Activated gamma-delta T cell treated with Interleukin-2 at 50 U/mL for 16 hours (primary cell): ENCODE results near the gene CELF2.

Experiments used
- DNase-seq: peaks from one replicate; pipeline ENCODE4 v3.0.0-alpha.2; 2020

The CELF2 gene

GRCh38 chr10:11159543-11160215 lies 142.0 kb downstream of the CELF2 start:
- DNase-seq = no peak

- DNase-seq = no peak
Observed at GRCh38 chr10:11161096-11161495, 143.4 kb downstream of the CELF2 start.

- no peak for DNase-seq
Observed at GRCh38 chr10:11161910-11162309, 144.2 kb downstream of the CELF2 start.

DNA sequence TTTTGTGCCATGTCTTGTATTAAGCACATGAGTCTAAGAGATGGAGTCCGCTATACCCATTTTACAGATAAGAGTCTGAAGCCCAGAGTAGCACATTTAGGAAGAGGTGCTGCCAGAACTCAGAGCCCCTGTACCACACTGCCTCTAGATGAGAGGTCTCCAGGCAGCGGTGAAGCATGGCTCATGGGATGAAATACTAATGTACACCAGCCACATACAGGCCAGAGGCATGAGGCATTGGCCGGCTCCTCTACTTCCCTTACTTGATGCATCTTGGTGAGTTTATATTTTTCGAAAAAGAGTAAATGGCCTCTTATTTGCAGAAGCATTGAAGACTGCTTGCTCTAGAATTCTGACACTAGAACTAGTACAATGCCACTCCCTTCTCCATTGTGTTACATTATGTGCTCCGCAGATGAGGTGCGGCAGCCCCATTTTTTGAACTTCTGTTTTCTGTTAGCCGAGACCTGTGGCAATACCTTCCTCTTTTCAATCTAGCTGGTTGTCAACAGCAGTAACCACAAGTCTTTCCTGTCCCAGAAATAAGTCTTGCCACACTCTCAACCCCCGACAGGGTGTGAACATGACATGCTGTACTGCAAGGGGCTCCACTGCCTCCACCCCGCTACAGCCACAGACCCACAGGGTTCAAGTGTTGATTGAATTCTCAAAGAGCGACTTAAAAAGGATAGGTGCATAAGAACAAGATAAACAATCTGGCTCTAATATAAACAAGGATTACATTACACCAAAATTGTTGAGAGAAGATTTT lies 145.3 kb downstream of the CELF2 start:
- peak; percentile 83 for DNase-seq

DNA sequence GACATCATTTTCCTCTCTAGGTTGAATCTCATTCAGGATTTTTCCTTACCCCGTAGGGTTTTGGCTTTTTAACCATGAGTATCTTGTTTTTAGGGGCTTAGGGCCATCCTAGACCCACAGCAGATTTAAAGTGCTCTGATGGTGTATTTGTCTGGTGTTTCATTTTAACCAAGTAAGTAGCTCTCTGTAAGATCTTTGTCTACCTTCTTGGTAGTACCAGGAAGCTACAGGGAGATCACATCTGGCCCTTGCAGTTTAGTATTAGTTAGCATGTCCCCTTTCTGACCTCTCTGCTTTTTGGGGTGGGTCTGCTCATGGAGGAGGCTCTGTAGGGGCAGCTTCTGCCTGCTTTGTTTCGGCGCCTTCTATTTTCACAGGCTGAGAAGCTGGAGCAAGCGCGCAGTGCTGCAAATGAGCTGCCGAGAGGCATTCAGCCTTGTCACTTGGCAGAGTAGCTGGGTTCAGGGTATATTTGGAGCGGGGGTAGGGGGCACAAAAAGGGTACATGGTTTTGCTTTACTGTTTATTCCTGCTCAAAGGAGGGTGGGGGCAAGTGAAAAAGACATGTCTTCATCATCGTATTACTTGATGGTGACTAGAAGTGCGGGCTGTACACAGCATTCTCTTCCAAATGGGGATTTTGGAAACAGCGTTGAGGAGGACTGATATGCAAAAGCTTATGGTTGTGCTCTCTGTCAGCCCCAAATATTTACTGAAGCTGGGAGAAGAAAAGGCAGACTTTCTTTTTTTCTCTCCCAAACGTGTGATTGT lies 146.3 kb downstream of the CELF2 start:
- no peak for DNase-seq

DNA sequence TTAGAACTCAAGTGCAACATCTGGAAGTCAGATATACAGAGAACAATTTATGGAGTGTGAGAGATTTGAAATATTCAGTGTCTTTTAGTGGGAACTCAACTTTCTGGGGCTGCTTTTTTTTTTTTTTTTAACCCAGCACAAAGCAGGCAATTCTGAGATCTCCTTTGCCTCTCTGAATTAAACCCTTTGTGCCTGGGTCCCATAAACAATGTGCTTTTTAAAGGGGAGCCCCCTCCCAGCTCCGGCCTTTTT lies 146.8 kb downstream of the CELF2 start:
- DNase-seq = no peak

DNA sequence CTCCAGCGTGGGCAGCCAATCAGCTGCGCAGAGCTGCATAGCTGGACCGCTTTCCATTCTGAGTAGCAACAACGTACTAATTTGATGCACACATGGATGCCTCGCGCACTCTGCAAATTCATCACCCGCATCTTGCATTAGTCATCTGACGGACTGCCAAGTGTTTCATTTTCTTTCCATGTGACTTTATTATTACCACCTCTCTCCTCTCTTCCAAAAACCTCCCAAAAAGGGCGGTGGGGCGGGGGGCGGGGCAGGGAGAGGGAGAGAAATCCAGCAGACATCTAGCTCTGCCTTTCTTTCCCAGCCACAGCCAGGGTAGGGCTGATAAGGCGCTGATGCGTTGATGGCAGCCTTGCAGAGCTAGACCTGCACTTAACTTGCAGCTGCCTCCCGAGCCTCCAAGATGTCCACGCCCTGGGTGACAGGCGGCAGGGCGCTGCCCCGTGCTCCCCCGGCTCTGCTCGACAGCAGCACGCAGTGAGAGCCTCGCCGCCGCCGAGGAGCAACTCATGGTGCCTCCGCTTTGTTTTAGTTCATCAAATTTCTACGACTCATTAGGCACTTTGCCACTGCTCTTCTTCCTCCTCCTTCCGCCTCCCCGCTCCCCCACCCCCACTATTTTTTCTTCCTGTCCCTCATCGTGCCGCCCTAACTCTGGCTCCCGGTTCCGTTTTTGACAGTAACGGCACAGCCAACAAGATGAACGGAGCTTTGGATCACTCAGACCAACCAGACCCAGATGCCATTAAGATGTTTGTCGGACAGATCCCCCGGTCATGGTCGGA lies 147.3 kb downstream of the CELF2 start:
- peak; percentile 53 for DNase-seq

GRCh38 chr10:11165591-11166543 lies 148.2 kb downstream of the CELF2 start:
- DNase-seq = peak; percentile 67

- DNase-seq = no peak
Observed at GRCh38 chr10:11166550-11166949, 148.9 kb downstream of the CELF2 start.

DNA sequence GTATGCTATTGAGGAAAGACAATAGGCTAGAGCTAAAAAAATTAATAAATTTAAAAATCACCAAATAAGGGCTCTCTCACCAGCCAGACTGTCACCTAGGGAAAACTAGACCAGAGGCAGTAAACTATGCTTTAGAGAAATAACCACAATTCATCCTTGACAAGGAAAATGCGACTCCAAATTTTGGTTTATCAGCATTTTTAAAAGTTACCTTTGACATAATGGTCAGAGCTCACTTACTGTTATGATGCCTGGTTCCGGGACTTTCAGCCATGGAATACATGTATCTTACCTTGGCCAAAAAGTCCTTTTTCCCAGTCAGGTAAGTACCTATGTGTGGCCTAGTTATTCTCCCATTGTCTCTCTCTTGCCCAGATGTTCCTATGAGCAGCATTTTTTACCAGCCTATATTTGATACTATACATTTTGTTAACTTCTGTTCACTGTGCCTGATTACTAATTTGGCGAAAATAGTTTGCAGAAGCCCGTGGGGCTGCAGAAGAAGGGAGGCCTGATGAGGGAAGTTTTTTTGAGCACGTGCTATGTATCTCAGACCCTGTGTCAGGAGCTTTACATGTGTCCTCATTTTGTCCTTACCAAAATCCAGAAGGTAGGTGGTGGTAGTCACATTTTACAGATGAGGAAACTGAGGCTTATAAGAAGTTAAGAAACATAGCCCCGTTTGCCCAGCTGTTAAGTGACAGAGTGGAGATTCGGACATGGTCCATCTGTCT lies 149.7 kb downstream of the CELF2 start:
- DNase-seq = no peak

DNA sequence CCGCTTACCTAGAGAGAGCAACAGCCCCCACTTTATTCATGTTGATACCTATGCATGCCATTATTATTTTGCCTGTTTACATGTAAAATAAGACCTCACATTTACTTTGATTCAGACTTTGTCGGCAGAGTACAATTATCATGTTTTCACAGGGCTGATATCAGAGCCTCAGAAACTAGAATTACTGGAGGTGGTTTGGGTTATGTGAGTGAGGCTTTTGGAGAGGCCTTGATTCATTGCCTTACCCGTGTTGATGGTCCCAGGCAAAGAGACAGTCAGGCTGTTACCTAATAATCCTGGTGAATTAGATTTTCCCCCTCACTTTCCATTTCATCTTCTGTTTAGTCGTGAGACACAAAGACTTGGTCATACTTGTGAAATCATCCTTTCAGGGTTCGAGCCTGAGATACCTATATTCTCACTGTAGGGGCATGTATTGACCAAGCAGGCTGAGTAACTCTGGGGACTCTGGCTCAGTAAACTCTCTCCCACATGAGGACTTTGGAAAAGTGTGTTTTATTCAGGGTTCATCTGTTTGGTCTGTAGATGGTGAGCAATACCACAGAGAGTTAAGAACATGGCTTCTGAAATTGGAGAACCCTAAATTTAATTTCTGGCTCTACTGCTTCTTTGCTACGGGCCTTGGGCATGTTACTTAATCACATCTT lies 150.9 kb downstream of the CELF2 start:
- DNase-seq = no peak

DNA sequence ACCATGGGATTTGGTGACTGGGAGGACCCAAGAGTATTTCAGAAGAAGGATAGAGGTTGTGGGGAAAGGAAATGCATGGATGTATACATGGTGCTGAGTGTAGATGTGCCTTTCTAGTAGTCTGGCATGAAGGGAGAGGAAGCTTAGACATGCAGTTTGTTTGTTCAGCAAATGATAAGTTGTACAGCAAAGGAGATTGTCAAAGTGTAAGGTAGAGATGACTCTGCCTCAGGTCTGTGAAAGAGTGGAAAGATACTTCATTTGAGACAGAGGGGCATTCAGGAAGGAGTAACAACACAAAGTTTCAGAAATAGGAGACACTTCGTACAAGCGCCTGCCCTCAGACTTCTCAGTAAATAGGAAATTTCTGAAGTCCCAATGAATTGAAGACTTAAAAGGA lies 152.3 kb downstream of the CELF2 start:
- no peak for DNase-seq

- no peak for DNase-seq
Observed at GRCh38 chr10:11170574-11170973, 152.9 kb downstream of the CELF2 start.

DNA sequence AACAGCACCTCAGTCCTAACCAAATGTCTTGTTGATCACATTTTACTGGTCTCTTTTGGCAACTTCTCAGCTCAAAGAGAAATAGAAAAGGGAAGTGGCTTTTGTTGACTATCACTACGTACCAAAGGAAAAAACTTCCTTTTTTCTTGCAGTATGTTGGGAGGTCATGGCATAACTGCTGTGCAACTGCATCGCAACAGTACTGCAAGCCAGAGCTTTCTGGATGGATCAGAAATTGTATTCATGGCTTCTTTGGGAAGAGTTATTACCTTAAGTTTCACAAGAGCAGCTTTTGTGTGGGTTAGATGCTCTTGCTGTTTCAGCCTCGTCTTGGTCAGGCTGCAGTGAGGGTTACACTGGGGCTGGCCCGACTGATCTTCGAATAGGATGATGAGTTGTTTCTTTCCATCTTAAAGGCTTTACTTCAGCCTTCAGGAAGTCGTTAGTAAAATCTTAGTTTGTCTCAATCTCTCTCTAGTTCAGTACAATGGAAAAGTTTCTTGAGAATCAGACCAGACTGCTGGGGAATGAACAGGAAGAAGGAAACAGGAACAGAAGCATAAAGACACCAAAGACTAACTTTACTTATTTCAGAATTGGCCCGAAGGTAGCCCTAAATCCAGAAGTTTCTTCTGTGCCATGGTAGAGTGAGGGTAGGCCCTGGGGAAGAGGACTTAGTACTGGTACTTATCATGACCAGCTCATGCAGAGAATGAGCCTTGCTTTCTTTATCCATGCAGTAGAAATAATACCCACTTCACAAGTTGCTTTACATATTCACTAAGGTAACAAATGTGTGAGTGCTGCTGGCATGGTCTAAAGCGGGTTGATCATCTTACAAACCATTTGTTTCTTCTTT lies 153.6 kb downstream of the CELF2 start:
- DNase-seq = no peak

GRCh38 chr10:11173042-11173441 lies 155.4 kb downstream of the CELF2 start:
- DNase-seq = no peak

GRCh38 chr10:11175823-11176243 lies 158.2 kb downstream of the CELF2 start:
- no peak for DNase-seq

GRCh38 chr10:11176746-11177145 lies 159.1 kb downstream of the CELF2 start:
- DNase-seq = peak; percentile 44

GRCh38 chr10:11177381-11177780 lies 159.7 kb downstream of the CELF2 start:
- DNase-seq = no peak

DNA sequence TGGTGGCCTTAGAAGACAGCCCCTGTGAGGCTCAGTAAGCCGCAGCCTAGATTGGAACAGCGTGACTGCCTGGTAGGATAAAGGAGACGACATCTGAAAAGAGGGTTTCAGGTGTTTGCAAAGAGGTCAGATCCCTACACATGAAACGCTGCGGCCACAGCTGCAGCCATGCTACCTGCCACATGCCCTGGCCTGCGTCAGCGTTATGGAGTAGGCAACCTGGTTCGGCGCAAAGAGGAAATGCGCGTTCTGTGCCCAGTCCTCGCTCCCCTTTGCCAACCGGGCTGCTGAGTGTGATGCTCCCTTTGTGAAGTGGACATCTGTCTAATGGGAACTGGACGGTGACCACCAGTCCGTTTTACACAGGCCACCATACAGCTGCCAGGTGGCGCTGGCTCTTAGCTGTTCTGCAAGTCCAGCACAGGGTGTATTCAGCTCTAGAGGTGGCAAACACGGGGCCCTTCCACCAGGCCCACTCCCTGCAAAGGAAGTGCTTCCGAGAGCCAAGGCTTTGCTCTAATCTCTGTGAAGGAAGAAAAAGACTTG lies 160.3 kb downstream of the CELF2 start:
- no peak for DNase-seq
